Panc1 (cell line): ENCODE data around the gene GALNT10. TPM values are rescaled to one million over a fixed set of nuclear protein-coding genes. Genes with fewer than 3 reads are reported as not detected.

Source experiments
- ATAC-seq: fragments of 200-7000 bp; cut with Tn5 transposase; 2 replicates; pipeline ENCODE4 v1.9.1; 2020; ENCODE audit warnings: mild to moderate bottlenecking, moderate library complexity
- BruUV-seq: library from RNA; stranded (reverse); fragments of 400-500 nt; replicated peaks from 2 replicates; lab custom pipeline; 2021; lab: Mats Ljungman, UMichigan
- CTCF ChIA-PET: fragments of 300-600 bp; sonication (Branson Sonifier 250); formaldehyde crosslinking; loops from one replicate; lab custom pipeline; 2022; ENCODE audit warnings: antibody characterized with exemption; lab: Charles Lee
- POLR2A ChIA-PET: fragments of 300-600 bp; sonication (Branson Sonifier 250); formaldehyde crosslinking; loops from one replicate; lab custom pipeline; 2022; ENCODE audit warnings: antibody characterized with exemption; lab: Charles Lee
- DNase-seq: peaks from one replicate; pipeline ENCODE4 v3.0.0-alpha.2; 2010; ENCODE audit warnings: low read depth, low spot score
- H3K27ac ChIP-seq: 2 replicates; pipeline ENCODE4 v1.5.1; 2011; ENCODE audit warnings: mild to moderate bottlenecking, low read length, inconsistent platforms
- H3K27me3 ChIP-seq: fragments of 200-500 bp; sonication (Bioruptor generic); 2 replicates; pipeline ENCODE4 v1.6.0; 2014; ENCODE audit warnings: low read length, inconsistent platforms; ENCODE audit not compliant: control insufficient read depth, insufficient read depth
- H3K36me3 ChIP-seq: fragments of 200-500 bp; sonication (Bioruptor generic); 2 replicates; pipeline ENCODE4 v1.5.1; 2014; ENCODE audit warnings: inconsistent platforms, mild to moderate bottlenecking, low read length, moderate library complexity; ENCODE audit not compliant: control insufficient read depth, insufficient read depth
- H3K4me1 ChIP-seq: 2 replicates; pipeline ENCODE4 v1.5.1; 2011; ENCODE audit warnings: inconsistent platforms, mild to moderate bottlenecking, low read length, moderate library complexity; ENCODE audit not compliant: control insufficient read depth, insufficient read depth
- H3K4me3 ChIP-seq, 2 experiments: 2 replicates each; pipeline ENCODE4 v1.5.1; 2011 to 2012; ENCODE audit warnings: low read depth in 2 of 2, low read length in 2 of 2, mild to moderate bottlenecking in 2 of 2, inconsistent platforms in 1 of 2, moderate library complexity in 1 of 2
- H3K9me3 ChIP-seq: fragments of 200-500 bp; sonication (Bioruptor generic); 2 replicates; pipeline ENCODE4 v1.5.1; 2014; ENCODE audit warnings: low read depth, mild to moderate bottlenecking, inconsistent platforms, low read length, moderate library complexity; ENCODE audit not compliant: control insufficient read depth, insufficient read depth
- CTCF ChIP-seq: fragments of 450-650 bp; IDR thresholded peaks from 2 replicates; pipeline ENCODE4 v1.5.1; 2017; ENCODE audit warnings: mild to moderate bottlenecking
- POLR2AphosphoS5 ChIP-seq: IDR thresholded peaks from 2 replicates; pipeline ENCODE4 v1.6.1; 2012; ENCODE audit warnings: mild to moderate bottlenecking, low read depth, low read length, moderate library complexity
- REST ChIP-seq, 2 experiments: IDR thresholded peaks; 2 replicates each; pipeline ENCODE4 v1.6.1; 2011 to 2012; ENCODE audit warnings: low read depth in 2 of 2, control low read depth in 1 of 2, low read length in 1 of 2, mild to moderate bottlenecking in 1 of 2, moderate library complexity in 1 of 2; ENCODE audit not compliant: insufficient read depth in 1 of 2
- SIN3A ChIP-seq: IDR thresholded peaks from 2 replicates; pipeline ENCODE4 v1.6.1; 2012; ENCODE audit warnings: low read depth, mild to moderate bottlenecking, low read length, moderate library complexity, borderline replicate concordance; ENCODE audit not compliant: insufficient read depth
- TCF7L2 ChIP-seq: IDR thresholded peaks from 2 replicates; pipeline ENCODE4 v1.6.1; 2011; ENCODE audit warnings: mild to moderate bottlenecking, low read depth, low read length, inconsistent platforms
- in situ Hi-C: cut with HindIII; loops from 2 replicates; pipeline ENCODE4 v1.10.0; 2016; ENCODE audit warnings: low sequenced_read_pairs, low pct_unique_long_range_greater_than_20kb
- intact Hi-C: fragments of 100-400 bp; cut with micrococcal nuclease; formaldehyde crosslinking; loops from one replicate; pipeline ENCODE4 v1.10.0; 2022; ENCODE audit not compliant: unreplicated experiment
- total RNA-seq: library from RNA; stranded (reverse); gene quantifications from one replicate; pipeline ENCODE4 v1.2.1, GENCODE V29; 2021; ENCODE audit not compliant: unreplicated experiment

Gene GALNT10
- total RNA-seq, 1 experiment from 2014 or later, result 50.5 TPM

- ATAC-seq, result no peak
- H3K27ac ChIP-seq, result no peak overlapping the region
- intact Hi-C loops, result loop anchor here (5.0 to 10.0 kb wide), 2 partner anchors 207 to 429 kb away; no protein-coding TSS in a partner anchor
These were observed 213.3 kb downstream of the GALNT10 start for GRCh38 chr5:154403776-154404387.

More at GRCh38 chr5:154403776-154404387, 213.3 kb downstream of the GALNT10 start:
- Histone ChIP-seq H3K4me1 (no peaks in the 10 kb centered on the region), H3K9me3 (no peaks in the 10 kb centered on the region), H3K36me3 (no peaks in the 10 kb centered on the region), H3K4me3 (no peak overlapping the region), H3K27me3 (no peaks in the 10 kb centered on the region)
- in situ Hi-C loops, result no loop called here
- CTCF ChIA-PET, result interaction anchor here (0.9 kb wide), 1 partner anchor 332 kb away, joined by 3 read pairs; no protein-coding TSS in a partner anchor
- no peak for DNase-seq
- TF ChIP-seq SIN3A (no peak), TCF7L2 (no peak), REST (IDR thresholded peaks at IDR 0.05; ENCODE audit: insufficient read depth in 1 of 2, low read depth in 2 of 2, low read length in 1 of 2) (no peak), POLR2AphosphoS5 (no peak), CTCF (no peak)
- BruUV-seq, result no TSS peak
- POLR2A ChIA-PET, result no interaction called here
